Measurements from ENCODE around the gene WWOX. TPM values are rescaled to one million over a fixed set of nuclear protein-coding genes. Genes with fewer than 3 reads are reported as not detected.

WWOX gene
- total RNA-seq, 1 donor from 2014 or later: 34.9 TPM

DNA sequence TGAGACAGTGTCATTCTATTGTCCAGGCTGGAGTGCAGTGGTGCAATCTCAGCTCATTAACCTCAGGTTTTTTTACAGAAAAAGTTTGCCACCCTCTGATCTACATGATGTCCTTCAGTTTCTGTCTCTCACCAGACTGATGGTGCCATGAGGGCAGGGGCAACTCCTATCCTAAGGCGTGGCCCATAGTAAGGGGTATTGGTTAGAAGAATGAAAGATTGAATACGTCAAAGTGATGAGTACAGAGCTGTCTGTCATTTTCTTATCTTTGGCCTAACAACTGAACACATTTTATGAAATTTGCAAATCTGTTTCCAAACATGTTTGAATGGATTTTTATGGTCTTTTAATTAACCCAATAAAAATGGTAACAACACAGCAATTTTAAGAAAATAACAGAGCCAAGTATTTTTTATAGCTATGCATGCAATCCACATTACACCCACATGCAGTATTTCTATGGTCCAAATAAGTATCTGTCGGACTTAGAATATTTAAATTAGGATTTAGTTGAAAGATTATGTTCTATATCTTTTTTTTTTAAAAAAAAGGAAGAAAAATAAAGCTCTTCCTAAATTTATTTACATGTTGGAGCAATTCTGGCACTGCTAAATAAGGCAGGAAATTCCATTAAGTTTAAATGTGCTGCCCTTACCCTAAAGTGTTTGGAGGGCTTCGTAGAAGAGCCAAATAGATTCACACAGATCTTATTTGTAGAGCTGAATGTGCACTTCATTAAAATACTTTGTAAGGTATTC, 192.8 kb downstream of the WWOX start:
- TF ChIP-seq CTCF (IDR thresholded peaks at IDR 0.05; ENCODE audit: insufficient read depth, low read length, poor library complexity, severe bottlenecking): no peak
- H3K4me3 ChIP-seq (ENCODE audit: low read depth, low read length): no peak overlapping the region
- DNase-seq (ENCODE audit: low read depth): no peak
- H3K27me3 ChIP-seq (ENCODE audit: control insufficient read depth, insufficient read depth, low read length): no peaks in the 10 kb centered on the region
- no peaks in the 10 kb centered on the region for H3K36me3 ChIP-seq (ENCODE audit: control insufficient read depth, insufficient read depth, low read length)

DNA sequence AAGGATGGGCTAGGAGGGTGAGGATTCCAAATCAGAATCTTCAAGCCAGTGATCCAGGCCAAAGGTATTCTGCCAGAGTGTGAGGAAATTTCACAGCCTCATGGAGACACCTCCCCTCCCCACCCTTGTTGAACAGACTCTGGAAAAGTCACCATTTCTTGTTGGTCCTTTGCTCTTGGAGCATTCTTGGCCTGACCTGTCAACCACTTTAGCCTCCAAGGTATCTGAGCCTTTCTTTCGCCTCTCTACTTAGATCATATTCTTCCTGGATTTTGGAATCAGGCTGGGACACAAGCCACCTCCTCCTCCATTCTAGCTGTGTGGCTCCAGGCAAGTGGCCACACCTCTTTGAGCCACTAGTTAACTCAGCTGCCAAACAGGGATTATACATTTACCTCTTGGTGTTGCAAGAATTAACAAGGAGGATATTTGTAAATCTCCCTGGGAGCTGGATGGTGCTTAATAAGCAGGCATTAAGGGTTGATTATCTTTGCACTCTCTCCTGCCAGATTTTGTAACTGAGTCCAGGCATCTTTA, 193.5 kb downstream of the WWOX start:
- H3K27me3 ChIP-seq (ENCODE audit: control insufficient read depth, insufficient read depth, low read length): no peaks in the 10 kb centered on the region
- no peaks in the 10 kb centered on the region for H3K36me3 ChIP-seq (ENCODE audit: control insufficient read depth, insufficient read depth, low read length)
- no peak for TF ChIP-seq CTCF (IDR thresholded peaks at IDR 0.05; ENCODE audit: insufficient read depth, low read length, poor library complexity, severe bottlenecking)
- no peak for DNase-seq (ENCODE audit: low read depth)
- no peak overlapping the region for H3K4me3 ChIP-seq (ENCODE audit: low read depth, low read length)

DNA sequence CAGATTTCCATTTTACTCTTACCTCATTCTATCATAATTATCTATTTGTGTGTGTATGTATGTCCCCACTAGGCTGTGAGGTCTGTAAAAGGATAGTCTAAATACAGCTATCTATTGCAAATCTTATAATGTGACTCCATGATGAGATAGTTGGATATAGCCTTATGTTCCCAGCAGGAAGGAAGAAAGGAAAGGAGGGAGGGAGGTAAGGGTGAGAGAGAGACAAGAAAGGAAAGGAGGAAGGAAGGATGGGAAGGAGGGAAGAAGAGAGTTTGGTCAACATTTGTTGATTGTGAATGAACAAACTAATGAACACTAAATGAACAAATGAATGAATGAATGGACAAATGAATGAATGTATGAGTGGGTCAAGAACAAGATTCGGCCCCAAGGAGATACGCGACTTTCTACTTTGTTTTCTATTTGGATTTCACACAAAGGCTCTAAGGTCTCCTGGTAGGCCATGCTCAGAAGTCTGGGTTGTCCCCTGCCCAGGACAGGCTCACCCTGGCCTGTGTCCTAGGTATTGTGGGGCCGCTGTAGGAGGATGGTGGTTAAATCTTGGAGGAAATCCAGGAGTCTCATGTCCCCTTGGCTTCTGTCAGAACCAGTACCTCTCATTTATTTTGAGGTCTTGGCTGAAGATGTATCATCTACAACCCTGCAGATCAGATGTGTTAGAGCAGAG, 195.2 kb downstream of the WWOX start:
- TF ChIP-seq CTCF (IDR thresholded peaks at IDR 0.05; ENCODE audit: insufficient read depth, low read length, poor library complexity, severe bottlenecking): no peak
- DNase-seq (ENCODE audit: low read depth): no peak
- Histone ChIP-seq H3K36me3 (ENCODE audit: control insufficient read depth, insufficient read depth, low read length) (no peaks in the 10 kb centered on the region), H3K27me3 (ENCODE audit: control insufficient read depth, insufficient read depth, low read length) (no peaks in the 10 kb centered on the region), H3K4me3 (ENCODE audit: low read depth, low read length) (no peak overlapping the region)

DNA sequence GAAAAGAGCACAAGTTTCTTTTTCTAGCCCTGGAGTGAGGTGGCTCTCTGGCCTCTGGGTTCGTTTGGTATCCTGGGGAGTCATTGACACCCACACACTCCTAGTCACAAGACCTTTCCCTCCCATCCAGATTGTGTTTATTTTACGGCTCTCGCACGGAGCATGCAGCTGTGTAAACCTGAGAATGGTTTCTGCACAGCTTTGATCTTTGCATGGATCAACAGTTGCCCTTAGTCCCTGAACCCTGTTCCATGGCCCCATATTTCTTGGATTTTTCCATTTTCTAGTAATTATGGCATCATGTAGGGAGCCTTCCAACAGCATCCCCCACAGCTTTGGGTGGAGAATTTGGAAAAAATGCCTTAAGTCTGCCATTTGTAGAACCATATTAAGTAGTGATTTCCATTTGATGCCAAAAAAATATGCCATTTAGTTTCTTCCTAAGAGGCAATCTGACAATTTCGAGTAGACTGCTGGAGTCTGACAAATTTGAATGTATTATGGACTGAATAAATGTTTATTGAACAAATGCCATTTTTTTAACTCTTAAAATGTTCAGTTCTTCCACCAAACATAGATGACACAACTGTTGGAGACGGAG, 197.7 kb downstream of the WWOX start:
- no peaks in the 10 kb centered on the region for H3K36me3 ChIP-seq (ENCODE audit: control insufficient read depth, insufficient read depth, low read length)
- DNase-seq (ENCODE audit: low read depth): peak; percentile 47
- no peak for TF ChIP-seq CTCF (IDR thresholded peaks at IDR 0.05; ENCODE audit: insufficient read depth, low read length, poor library complexity, severe bottlenecking)
- H3K27me3 ChIP-seq (ENCODE audit: control insufficient read depth, insufficient read depth, low read length): no peaks in the 10 kb centered on the region
- H3K4me3 ChIP-seq (ENCODE audit: low read depth, low read length): no peak overlapping the region

- Histone ChIP-seq H3K4me3 (ENCODE audit: low read depth, low read length) (no peak overlapping the region), H3K27me3 (ENCODE audit: control insufficient read depth, insufficient read depth, low read length) (no peaks in the 10 kb centered on the region), H3K36me3 (ENCODE audit: control insufficient read depth, insufficient read depth, low read length) (no peaks in the 10 kb centered on the region)
- no peak for TF ChIP-seq CTCF (IDR thresholded peaks at IDR 0.05; ENCODE audit: insufficient read depth, low read length, poor library complexity, severe bottlenecking)
- DNase-seq (ENCODE audit: low read depth): no peak
These were observed 199.5 kb downstream of the WWOX start for GRCh38 chr16:78298986-78299385.

Measured in kidney epithelial cell (primary cell).